ENCODE measurements around the gene KANTR.

The KANTR gene

GRCh38 chrX:53089925-53090324, 4.0 kb upstream of the KANTR start:
- H3K4me3 ChIP-seq (ENCODE audit: insufficient read depth, low read depth, low read length, poor library complexity, severe bottlenecking): no peak overlapping the region
- no peaks in the 10 kb centered on the region for H3K9me3 ChIP-seq (ENCODE audit: control insufficient read depth, low read length)
- peaks cover 4% of the 10 kb centered on the region for H3K36me3 ChIP-seq (ENCODE audit: control insufficient read depth, insufficient read depth, low read length)
- no peaks in the 10 kb centered on the region for H3K27me3 ChIP-seq (replicated peaks; ENCODE audit: control insufficient read depth, insufficient read depth, low read length, poor library complexity, severe bottlenecking)
- H3K4me1 ChIP-seq (ENCODE audit: control insufficient read depth, insufficient read depth, low read length, poor library complexity, severe bottlenecking): no peaks in the 10 kb centered on the region
- no peak for DNase-seq
- H3K27ac ChIP-seq (ENCODE audit: insufficient read depth, low read length, poor library complexity, severe bottlenecking): no peak overlapping the region

DNA sequence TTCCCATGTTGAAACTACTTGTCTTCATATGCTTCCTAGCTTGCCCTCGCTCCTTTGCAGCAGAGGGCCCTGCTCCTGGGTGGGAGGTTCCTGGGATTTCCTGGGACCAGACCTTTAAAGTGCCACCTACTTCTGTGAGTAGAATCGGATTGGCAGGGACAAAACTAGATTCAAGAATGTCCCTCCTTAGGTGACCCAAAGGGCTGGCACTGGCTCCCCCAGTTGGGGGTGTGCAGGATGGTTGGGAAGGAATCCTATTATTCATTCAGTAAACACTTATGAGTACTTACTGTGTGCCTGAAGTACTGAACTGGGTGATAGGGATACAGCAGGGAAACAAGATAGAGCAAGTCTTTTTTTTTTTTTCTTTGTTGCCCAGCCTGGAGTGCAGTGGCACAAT, 2.6 kb upstream of the KANTR start:
- Histone ChIP-seq H3K4me3 (ENCODE audit: insufficient read depth, low read depth, low read length, poor library complexity, severe bottlenecking) (no peak overlapping the region), H3K27ac (ENCODE audit: insufficient read depth, low read length, poor library complexity, severe bottlenecking) (no peak overlapping the region), H3K4me1 (ENCODE audit: control insufficient read depth, insufficient read depth, low read length, poor library complexity, severe bottlenecking) (no peaks in the 10 kb centered on the region), H3K27me3 (replicated peaks; ENCODE audit: control insufficient read depth, insufficient read depth, low read length, poor library complexity, severe bottlenecking) (no peaks in the 10 kb centered on the region), H3K36me3 (ENCODE audit: control insufficient read depth, insufficient read depth, low read length) (no peaks in the 10 kb centered on the region), H3K9me3 (ENCODE audit: control insufficient read depth, low read length) (no peaks in the 10 kb centered on the region)
- DNase-seq: no peak

DNA sequence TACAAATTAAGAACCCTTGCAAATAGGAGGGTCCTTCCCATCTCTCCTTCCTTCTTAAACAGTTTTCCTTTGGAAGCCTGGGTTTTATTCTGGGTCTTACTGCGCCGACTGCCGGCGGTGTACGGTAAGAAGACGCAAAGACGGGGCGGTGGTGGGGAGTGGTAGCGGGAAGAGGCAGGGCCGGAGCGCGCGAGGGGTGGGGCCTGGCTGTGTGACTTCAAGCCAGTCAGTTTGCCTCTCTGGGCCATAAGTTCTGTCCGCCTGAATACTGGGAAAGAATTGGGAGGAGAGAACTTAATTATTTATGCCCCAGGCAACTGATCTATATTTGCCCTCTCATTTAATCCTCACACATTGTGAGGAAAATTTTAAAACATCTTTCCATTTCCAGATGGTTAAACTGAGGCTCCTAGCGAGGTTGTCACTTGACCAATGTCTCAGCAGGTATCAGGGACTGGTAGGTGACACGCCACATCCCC, 726 bp upstream of the KANTR start:
- DNase-seq: peak; percentile 56 to 70 (median 58)
- Histone ChIP-seq H3K27me3 (replicated peaks; ENCODE audit: control insufficient read depth, insufficient read depth, low read length, poor library complexity, severe bottlenecking) (no peaks in the 10 kb centered on the region), H3K9me3 (ENCODE audit: control insufficient read depth, low read length) (no peaks in the 10 kb centered on the region), H3K27ac (ENCODE audit: insufficient read depth, low read length, poor library complexity, severe bottlenecking) (peak overlapping the region; percentile 59), H3K36me3 (ENCODE audit: control insufficient read depth, insufficient read depth, low read length) (no peaks in the 10 kb centered on the region), H3K4me3 (ENCODE audit: insufficient read depth, low read depth, low read length, poor library complexity, severe bottlenecking) (peak overlapping the region; percentile 63), H3K4me1 (ENCODE audit: control insufficient read depth, insufficient read depth, low read length, poor library complexity, severe bottlenecking) (no peaks in the 10 kb centered on the region)

- DNase-seq: no peak
- H3K27ac ChIP-seq (ENCODE audit: insufficient read depth, low read length, poor library complexity, severe bottlenecking): peak overlapping the region; percentile 59
- H3K36me3 ChIP-seq (ENCODE audit: control insufficient read depth, insufficient read depth, low read length): no peaks in the 10 kb centered on the region
- H3K9me3 ChIP-seq (ENCODE audit: control insufficient read depth, low read length): no peaks in the 10 kb centered on the region
- H3K4me3 ChIP-seq (ENCODE audit: insufficient read depth, low read depth, low read length, poor library complexity, severe bottlenecking): peak overlapping the region; percentile 63
- no peaks in the 10 kb centered on the region for H3K4me1 ChIP-seq (ENCODE audit: control insufficient read depth, insufficient read depth, low read length, poor library complexity, severe bottlenecking)
- H3K27me3 ChIP-seq (replicated peaks; ENCODE audit: control insufficient read depth, insufficient read depth, low read length, poor library complexity, severe bottlenecking): no peaks in the 10 kb centered on the region
Measured at GRCh38 chrX:53094582-53094905, 602 bp downstream of the KANTR start.

DNA sequence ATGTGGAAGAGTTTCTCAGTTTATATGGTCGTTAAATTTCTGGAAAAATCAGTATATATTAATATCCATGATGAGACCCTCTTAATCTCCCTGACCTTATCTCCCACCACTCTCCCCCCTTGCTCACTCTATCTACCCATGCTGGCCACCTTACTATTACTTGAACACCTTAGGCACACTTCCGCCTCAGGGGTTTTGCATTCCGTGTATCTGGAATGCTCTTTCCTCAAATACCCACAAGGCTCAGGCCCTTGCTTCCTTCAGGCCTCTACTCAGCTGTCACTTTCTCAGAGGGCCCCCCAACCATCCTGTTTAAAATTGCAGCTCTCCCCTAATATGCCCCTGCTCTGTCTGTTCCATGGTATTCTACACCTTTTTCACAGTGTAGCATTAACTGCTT, 1.9 kb downstream of the KANTR start:
- H3K27ac ChIP-seq (ENCODE audit: insufficient read depth, low read length, poor library complexity, severe bottlenecking): no peak overlapping the region
- no peak for DNase-seq
- no peak overlapping the region for H3K4me3 ChIP-seq (ENCODE audit: insufficient read depth, low read depth, low read length, poor library complexity, severe bottlenecking)
- no peaks in the 10 kb centered on the region for H3K27me3 ChIP-seq (replicated peaks; ENCODE audit: control insufficient read depth, insufficient read depth, low read length, poor library complexity, severe bottlenecking)
- no peaks in the 10 kb centered on the region for H3K4me1 ChIP-seq (ENCODE audit: control insufficient read depth, insufficient read depth, low read length, poor library complexity, severe bottlenecking)
- H3K36me3 ChIP-seq (ENCODE audit: control insufficient read depth, insufficient read depth, low read length): no peaks in the 10 kb centered on the region
- H3K9me3 ChIP-seq (ENCODE audit: control insufficient read depth, low read length): no peaks in the 10 kb centered on the region

- DNase-seq: no peak
- Histone ChIP-seq H3K27me3 (replicated peaks; ENCODE audit: control insufficient read depth, insufficient read depth, low read length, poor library complexity, severe bottlenecking) (no peaks in the 10 kb centered on the region), H3K4me1 (ENCODE audit: control insufficient read depth, insufficient read depth, low read length, poor library complexity, severe bottlenecking) (no peaks in the 10 kb centered on the region), H3K36me3 (ENCODE audit: control insufficient read depth, insufficient read depth, low read length) (peaks cover 3% of the 10 kb centered on the region), H3K9me3 (ENCODE audit: control insufficient read depth, low read length) (no peaks in the 10 kb centered on the region), H3K27ac (ENCODE audit: insufficient read depth, low read length, poor library complexity, severe bottlenecking) (no peak overlapping the region), H3K4me3 (ENCODE audit: insufficient read depth, low read depth, low read length, poor library complexity, severe bottlenecking) (no peak overlapping the region)
Measured at GRCh38 chrX:53114864-53115549, 21.1 kb downstream of the KANTR start.

- H3K27me3 ChIP-seq (replicated peaks; ENCODE audit: control insufficient read depth, insufficient read depth, low read length, poor library complexity, severe bottlenecking): no peaks in the 10 kb centered on the region
- no peak overlapping the region for H3K4me3 ChIP-seq (ENCODE audit: insufficient read depth, low read depth, low read length, poor library complexity, severe bottlenecking)
- no peak overlapping the region for H3K27ac ChIP-seq (ENCODE audit: insufficient read depth, low read length, poor library complexity, severe bottlenecking)
- H3K36me3 ChIP-seq (ENCODE audit: control insufficient read depth, insufficient read depth, low read length): peaks cover 3% of the 10 kb centered on the region
- no peaks in the 10 kb centered on the region for H3K9me3 ChIP-seq (ENCODE audit: control insufficient read depth, low read length)
- no peaks in the 10 kb centered on the region for H3K4me1 ChIP-seq (ENCODE audit: control insufficient read depth, insufficient read depth, low read length, poor library complexity, severe bottlenecking)
- DNase-seq: no peak
Measured at GRCh38 chrX:53115550-53115874, 21.6 kb downstream of the KANTR start.

- no peak for DNase-seq
- Histone ChIP-seq H3K36me3 (ENCODE audit: control insufficient read depth, insufficient read depth, low read length) (peaks cover 3% of the 10 kb centered on the region), H3K27me3 (replicated peaks; ENCODE audit: control insufficient read depth, insufficient read depth, low read length, poor library complexity, severe bottlenecking) (no peaks in the 10 kb centered on the region), H3K27ac (ENCODE audit: insufficient read depth, low read length, poor library complexity, severe bottlenecking) (no peak overlapping the region), H3K9me3 (ENCODE audit: control insufficient read depth, low read length) (no peaks in the 10 kb centered on the region), H3K4me3 (ENCODE audit: insufficient read depth, low read depth, low read length, poor library complexity, severe bottlenecking) (no peak overlapping the region), H3K4me1 (ENCODE audit: control insufficient read depth, insufficient read depth, low read length, poor library complexity, severe bottlenecking) (no peaks in the 10 kb centered on the region)
Measured at GRCh38 chrX:53116101-53116500, 22.2 kb downstream of the KANTR start.

DNA sequence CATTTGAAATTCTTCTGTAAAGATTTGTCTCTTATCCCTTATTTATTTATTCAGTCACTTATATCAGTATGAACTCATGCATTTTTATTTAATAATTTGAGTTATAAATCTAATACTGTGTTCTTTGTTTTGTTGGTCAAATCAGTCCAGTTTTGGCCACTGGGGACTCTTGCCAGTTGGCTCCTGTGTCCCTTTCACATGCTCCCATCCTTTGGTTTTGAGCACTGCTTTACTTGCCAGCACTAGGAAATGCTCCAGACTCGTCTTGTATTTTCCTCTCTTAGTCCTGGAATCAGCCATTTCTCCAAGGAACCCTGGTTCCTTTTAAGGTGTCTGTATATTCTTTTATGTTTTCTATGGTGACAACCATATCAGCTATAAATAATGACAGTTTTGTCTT, 28.1 kb downstream of the KANTR start:
- no peak overlapping the region for H3K4me3 ChIP-seq (ENCODE audit: insufficient read depth, low read depth, low read length, poor library complexity, severe bottlenecking)

GRCh38 chrX:53125506-53125905, 31.6 kb downstream of the KANTR start:
- H3K4me3 ChIP-seq (ENCODE audit: insufficient read depth, low read depth, low read length, poor library complexity, severe bottlenecking): no peak overlapping the region
- no peaks in the 10 kb centered on the region for H3K4me1 ChIP-seq (ENCODE audit: control insufficient read depth, insufficient read depth, low read length, poor library complexity, severe bottlenecking)
- no peak overlapping the region for H3K27ac ChIP-seq (ENCODE audit: insufficient read depth, low read length, poor library complexity, severe bottlenecking)
- H3K36me3 ChIP-seq (ENCODE audit: control insufficient read depth, insufficient read depth, low read length): no peaks in the 10 kb centered on the region
- H3K27me3 ChIP-seq (replicated peaks; ENCODE audit: control insufficient read depth, insufficient read depth, low read length, poor library complexity, severe bottlenecking): no peaks in the 10 kb centered on the region
- no peak for DNase-seq
- no peaks in the 10 kb centered on the region for H3K9me3 ChIP-seq (ENCODE audit: control insufficient read depth, low read length)

More for the DNA sequence above, 28.1 kb downstream of the KANTR start:
- Histone ChIP-seq H3K9me3 (ENCODE audit: control insufficient read depth, low read length) (no peaks in the 10 kb centered on the region), H3K27ac (ENCODE audit: insufficient read depth, low read length, poor library complexity, severe bottlenecking) (no peak overlapping the region), H3K4me1 (ENCODE audit: control insufficient read depth, insufficient read depth, low read length, poor library complexity, severe bottlenecking) (no peaks in the 10 kb centered on the region), H3K27me3 (replicated peaks; ENCODE audit: control insufficient read depth, insufficient read depth, low read length, poor library complexity, severe bottlenecking) (no peaks in the 10 kb centered on the region), H3K36me3 (ENCODE audit: control insufficient read depth, insufficient read depth, low read length) (no peaks in the 10 kb centered on the region)
- no peak for DNase-seq
